K562 (cell line): ENCODE results near the gene TMEM204. TPM values are rescaled to one million over a fixed set of nuclear protein-coding genes. Genes with fewer than 3 reads are reported as not detected.

Source experiments
- ATAC-seq: fragments of 200-7000 bp; cut with Tn5 transposase; 3 replicates; pipeline ENCODE4 v1.9.1; 2020; ENCODE audit warnings: moderate library complexity
- BruUV-seq: library from RNA; stranded (reverse); fragments of 400-500 nt; replicated peaks from 2 replicates; lab custom pipeline; 2021; lab: Mats Ljungman, UMichigan
- CTCF ChIA-PET: fragments of 300-600 bp; formaldehyde crosslinking; extraction: SDS; loops from one replicate; lab custom pipeline; 2021; ENCODE audit warnings: low intra/inter-chr PET ratio; lab: Yijun Ruan, JAX
- POLR2A ChIA-PET: fragments of 300-600, 350-650 bp; sonication (Branson Sonifier 250); formaldehyde crosslinking; extraction: SDS; loops from one replicate; lab custom pipeline; 2021; ENCODE audit warnings: antibody characterized with exemption, inconsistent platforms; lab: Yijun Ruan, JAX
- DNase-seq, 4 experiments: peaks; one replicate each; pipeline versions ENCODE4 v3.0.0 to v3.0.0-alpha.2; 2011 to 2018; ENCODE audit warnings: low spot score in 3 of 4, mixed read lengths in 3 of 4; ENCODE audit errors: extremely low read depth in 1 of 4
- FAIRE-seq: peaks from 2 replicates; lab custom pipeline; 2011; peaks lifted over from hg19 to GRCh38; lab: Jason Lieb, UNC
- H2AFZ ChIP-seq: 2 replicates; pipeline ENCODE4 v1.6.0; 2011; ENCODE audit warnings: low read depth, low read length, control low read depth, inconsistent platforms
- H3K27ac ChIP-seq: fragments of 200-600 bp; 3 replicates; pipeline ENCODE4 v1.8.0; 2011; ENCODE audit warnings: low read depth, mild to moderate bottlenecking, control low read depth, inconsistent platforms, low read length, moderate library complexity, mixed read lengths; ENCODE audit errors: extremely low read depth
- H3K27me3 ChIP-seq, 2 experiments: fragments of 300-600 bp in 1 of 2; 2 replicates in 1 of 2; 3 replicates in 1 of 2; pipeline versions ENCODE4 v1.6.0 to v1.8.0; 2011; ENCODE audit warnings: inconsistent platforms in 2 of 2, low read length in 2 of 2, mild to moderate bottlenecking in 1 of 2, mixed read lengths in 1 of 2, moderate library complexity in 1 of 2; ENCODE audit not compliant: control insufficient read depth in 2 of 2, insufficient read depth in 2 of 2
- H3K36me3 ChIP-seq: fragments of 300-600 bp; 3 replicates; pipeline ENCODE4 v1.8.0; 2011; ENCODE audit warnings: mild to moderate bottlenecking, low read length, inconsistent platforms; ENCODE audit not compliant: control insufficient read depth, insufficient read depth
- H3K4me1 ChIP-seq, 2 experiments: fragments of 200-600 bp in 1 of 2; replicated peaks in 1 of 2; 2 replicates in 1 of 2; 3 replicates in 1 of 2; pipeline versions ENCODE4 v1.5.1 to v1.8.0; 2011; ENCODE audit warnings: inconsistent platforms in 2 of 2, low read length in 2 of 2, mild to moderate bottlenecking in 1 of 2, mixed read lengths in 1 of 2, moderate library complexity in 1 of 2; ENCODE audit not compliant: control insufficient read depth in 2 of 2, insufficient read depth in 2 of 2
- H3K4me2 ChIP-seq: 2 replicates; pipeline ENCODE4 v1.6.1; 2011; ENCODE audit warnings: low read length, control low read depth, inconsistent platforms, mixed read lengths; ENCODE audit not compliant: insufficient read depth
- H3K4me3 ChIP-seq: fragments of 200-600 bp; sonication (generic), shearing (Covaris generic); 2 replicates; pipeline ENCODE4 v1.5.1; 2016; ENCODE audit warnings: control low read depth, inconsistent platforms
- H3K79me2 ChIP-seq: fragments of 200-600 bp; 3 replicates; pipeline ENCODE4 v1.8.0; 2011; ENCODE audit warnings: low read length, inconsistent platforms; ENCODE audit not compliant: control insufficient read depth, insufficient read depth
- H3K9ac ChIP-seq, 2 experiments: 2 replicates each; pipeline versions ENCODE4 v1.6.0 to v1.6.1; 2011; ENCODE audit warnings: low read depth in 2 of 2, low read length in 2 of 2, control low read depth in 1 of 2, inconsistent platforms in 1 of 2, mild to moderate bottlenecking in 1 of 2, mixed read lengths in 1 of 2; ENCODE audit not compliant: insufficient read depth in 1 of 2
- H3K9me1 ChIP-seq: one replicate; pipeline ENCODE4 v1.6.0; 2011; ENCODE audit warnings: inconsistent platforms, mild to moderate bottlenecking, low read length, moderate library complexity; ENCODE audit not compliant: control insufficient read depth, insufficient read depth
- H3K9me3 ChIP-seq: replicated peaks from 2 replicates; pipeline ENCODE4 v1.5.1; 2011; ENCODE audit warnings: low read depth, low read length, inconsistent platforms; ENCODE audit not compliant: control insufficient read depth, insufficient read depth
- H4K20me1 ChIP-seq: replicated peaks from 2 replicates; pipeline ENCODE4 v1.6.1; 2011; ENCODE audit warnings: low read length, inconsistent platforms, mixed read lengths; ENCODE audit not compliant: control insufficient read depth, insufficient read depth
- CEBPZ ChIP-seq: fragments of 150-350 bp; IDR thresholded peaks from 2 replicates; pipeline ENCODE4 v1.6.1; 2014; ENCODE audit warnings: low read depth, mild to moderate bottlenecking, low read length, borderline replicate concordance
- CREM ChIP-seq: IDR thresholded peaks from 2 replicates; pipeline ENCODE4 v1.6.1; 2014; ENCODE audit warnings: antibody characterized with exemption, low read depth
- E2F3 ChIP-seq: fragments of 250-450 bp; sonication (Bioruptor Pico); IDR thresholded peaks from 2 replicates; pipeline ENCODE4 v1.4.0; 2020; ENCODE audit warnings: mild to moderate bottlenecking
- ETV6 ChIP-seq, 3 experiments: fragments of 150-350 bp in 1 of 3; sonication (generic) in 1 of 3; formaldehyde crosslinking in 1 of 3; IDR thresholded peaks; 2 replicates each; pipeline versions ENCODE4 v1.6.1 to v1.8.0; 2014 to 2022; ENCODE audit warnings: borderline replicate concordance in 2 of 3, low read depth in 2 of 3, antibody characterized with exemption in 1 of 3, low read length in 1 of 3, mild to moderate bottlenecking in 1 of 3, missing genetic modification reagents in 1 of 3
- JUN ChIP-seq, 2 experiments: sonication (generic) in 1 of 2; formaldehyde crosslinking in 1 of 2; IDR thresholded peaks; 2 replicates each; pipeline versions ENCODE4 v1.6.1 to v1.8.0; 2012 to 2022; ENCODE audit warnings: borderline replicate concordance in 2 of 2, mild to moderate bottlenecking in 2 of 2, improper control_type of control experiment in 1 of 2, low read depth in 1 of 2, low read length in 1 of 2, missing genetic modification reagents in 1 of 2
- KAT8 ChIP-seq: fragments of 450-650 bp; IDR thresholded peaks from 2 replicates; pipeline ENCODE4 v1.6.1; 2016; ENCODE audit warnings: low read depth, mild to moderate bottlenecking
- SRSF9 ChIP-seq: fragments of 200-400 bp; formaldehyde crosslinking; IDR thresholded peaks from 2 replicates; pipeline ENCODE4 v1.6.1; 2017; ENCODE audit warnings: low read depth, low read length, borderline replicate concordance
- ZNF121 ChIP-seq: sonication (generic); formaldehyde crosslinking; conservative IDR thresholded peaks from 2 replicates; pipeline ENCODE4 v1.8.0; 2022; ENCODE audit warnings: missing genetic modification reagents
- ZNF77 ChIP-seq: fragments of 250-450 bp; sonication (Bioruptor Pico); IDR thresholded peaks from 2 replicates; pipeline ENCODE4 v1.5.0; 2020
- WGBS: fragments of 100-300 bp; shearing (Covaris generic); methylation state at CpG from one replicate; pipeline ENCODE4 v1.1.6; 2016; ENCODE audit warnings: low coverage, mixed read lengths; ENCODE audit not compliant: insufficient coverage; ENCODE audit errors: missing lambda C conversion rate; 5-methylcytosine and 5-hydroxymethylcytosine counted together
- in situ Hi-C: fragments of 300-500 bp; cut with MboI; formaldehyde crosslinking; loops from 4 replicates; pipeline ENCODE4 v1.15.0; 2018; ENCODE audit warnings: inconsistent platforms, mixed read lengths
- intact Hi-C: fragments of 100-400 bp; cut with micrococcal nuclease; formaldehyde crosslinking; loops from 2 replicates; pipeline ENCODE4 v1.14.2; 2022
- polyA plus RNA-seq, 8 experiments: library from polyadenylated mRNA; depleted of rRNA in 4 of 8; stranded (reverse) in 5 of 8; unstranded in 3 of 8; fragments of >200 nt; fragmentation: Nextera tagmentation in 2 of 8; fragmentation: Illumina TruSeq in 1 of 8; extraction: Ambion mirVana in 2 of 8; extraction: Trizol in 1 of 8; gene quantifications; 2 replicates each; pipeline versions ENCODE4 v1.2.1 to v1.2.3, GENCODE V29; 2011 to 2014; ENCODE audit warnings: inconsistent platforms in 1 of 8, missing spikeins in 1 of 8
- total RNA-seq, 7 experiments: library from RNA; depleted of rRNA in 6 of 7; stranded (reverse); fragments of >200 nt in 6 of 7; fragmentation: Illumina TruSeq in 2 of 7; extraction: Trizol in 2 of 7; gene quantifications; 2 replicates each; pipeline versions ENCODE4 v1.2.1 to v1.2.3, GENCODE V29; 2011 to 2021; ENCODE audit warnings: low replicate concordance in 1 of 7
- TF ChIP-seq, protein P1 (sequence below): sonication (generic); formaldehyde crosslinking; IDR thresholded peaks from 2 replicates; pipeline ENCODE4 v1.8.1; 2023; ENCODE audit warnings: mild to moderate bottlenecking, missing genetic modification reagents
- TF ChIP-seq, protein P2 (sequence below): fragments of 250-450 bp; sonication (Bioruptor Pico); IDR thresholded peaks from 2 replicates; pipeline ENCODE4 v1.4.0; 2020; ENCODE audit warnings: mild to moderate bottlenecking

TMEM204 gene
- total and polyA plus RNA-seq, 9 of the 15 experiments (the other 6 are each of a cell fraction or from before 2014, with no cell fraction given) = 0.04 to 0.18 TPM; not detected in 7

- no peak for FAIRE-seq
- BruUV-seq = no TSS peak
- no peak for ATAC-seq
- TF ChIP-seq SRSF9 = no peak
- TF ChIP-seq JUN (IDR thresholded peaks at IDR 0.05; ENCODE audit: borderline replicate concordance, low read depth, low read length) = no peak
- TF ChIP-seq JUN (CRISPR knock-in tag; IDR thresholded peaks at IDR 0.05; ENCODE audit: borderline replicate concordance) = no peak
- TF ChIP-seq E2F3 (CRISPR knock-in tag) = no peak
- TF ChIP-seq CEBPZ = no peak
- no peak for TF ChIP-seq KAT8
- no peak for TF ChIP-seq ZNF77 (CRISPR knock-in tag)
- no peak for TF ChIP-seq ETV6 (IDR thresholded peaks at IDR 0.05; ENCODE audit: borderline replicate concordance in 1 of 2, low read depth in 2 of 2, low read length in 1 of 2)
- no peak for TF ChIP-seq ETV6 (CRISPR knock-in tag; IDR thresholded peaks at IDR 0.05; ENCODE audit: borderline replicate concordance)
- TF ChIP-seq ZNF121 (CRISPR knock-in tag) = no peak
- TF ChIP-seq CREM = no peak
- TF ChIP-seq, protein P1, sequence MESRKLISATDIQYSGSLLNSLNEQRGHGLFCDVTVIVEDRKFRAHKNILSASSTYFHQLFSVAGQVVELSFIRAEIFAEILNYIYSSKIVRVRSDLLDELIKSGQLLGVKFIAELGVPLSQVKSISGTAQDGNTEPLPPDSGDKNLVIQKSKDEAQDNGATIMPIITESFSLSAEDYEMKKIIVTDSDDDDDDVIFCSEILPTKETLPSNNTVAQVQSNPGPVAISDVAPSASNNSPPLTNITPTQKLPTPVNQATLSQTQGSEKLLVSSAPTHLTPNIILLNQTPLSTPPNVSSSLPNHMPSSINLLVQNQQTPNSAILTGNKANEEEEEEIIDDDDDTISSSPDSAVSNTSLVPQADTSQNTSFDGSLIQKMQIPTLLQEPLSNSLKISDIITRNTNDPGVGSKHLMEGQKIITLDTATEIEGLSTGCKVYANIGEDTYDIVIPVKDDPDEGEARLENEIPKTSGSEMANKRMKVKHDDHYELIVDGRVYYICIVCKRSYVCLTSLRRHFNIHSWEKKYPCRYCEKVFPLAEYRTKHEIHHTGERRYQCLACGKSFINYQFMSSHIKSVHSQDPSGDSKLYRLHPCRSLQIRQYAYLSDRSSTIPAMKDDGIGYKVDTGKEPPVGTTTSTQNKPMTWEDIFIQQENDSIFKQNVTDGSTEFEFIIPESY = no peak
- TF ChIP-seq, protein P2, sequence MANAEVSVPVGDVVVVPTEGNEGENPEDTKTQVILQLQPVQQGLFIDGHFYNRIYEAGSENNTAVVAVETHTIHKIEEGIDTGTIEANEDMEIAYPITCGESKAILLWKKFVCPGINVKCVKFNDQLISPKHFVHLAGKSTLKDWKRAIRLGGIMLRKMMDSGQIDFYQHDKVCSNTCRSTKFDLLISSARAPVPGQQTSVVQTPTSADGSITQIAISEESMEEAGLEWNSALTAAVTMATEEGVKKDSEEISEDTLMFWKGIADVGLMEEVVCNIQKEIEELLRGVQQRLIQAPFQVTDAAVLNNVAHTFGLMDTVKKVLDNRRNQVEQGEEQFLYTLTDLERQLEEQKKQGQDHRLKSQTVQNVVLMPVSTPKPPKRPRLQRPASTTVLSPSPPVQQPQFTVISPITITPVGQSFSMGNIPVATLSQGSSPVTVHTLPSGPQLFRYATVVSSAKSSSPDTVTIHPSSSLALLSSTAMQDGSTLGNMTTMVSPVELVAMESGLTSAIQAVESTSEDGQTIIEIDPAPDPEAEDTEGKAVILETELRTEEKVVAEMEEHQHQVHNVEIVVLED (CRISPR knock-in tag) = no peak
- WGBS = 60% methylated on average over 24 of the region's 26 CpGs
- POLR2A ChIA-PET = no interaction called here
- Histone ChIP-seq H3K4me2 (no peak overlapping the region), H3K4me1 (peaks cover 11 to 39% of the 10 kb centered on the region in 2 experiments; a peak in 4 of 5 replicates), H3K9me3 (no peaks in the 10 kb centered on the region), H3K36me3 (no peaks in the 10 kb centered on the region), H3K9me1 (no peaks in the 10 kb centered on the region), H3K4me3 (no peak overlapping the region), H3K9ac (peak overlapping the region in 1 of 2 experiments; percentile 54; a peak in 1 of 4 replicates), H2AFZ (no peak overlapping the region), H4K20me1 (no peaks in the 10 kb centered on the region), H3K27me3 (peaks cover 0 to 13% of the 10 kb centered on the region in 2 experiments; a peak in 3 of 5 replicates), H3K79me2 (no peaks in the 10 kb centered on the region), H3K27ac (no peak overlapping the region)
- CTCF ChIA-PET = no interaction called here
- intact Hi-C loops (no loop called here), in situ Hi-C loops (no loop called here)
- no peak for DNase-seq
Measured at GRCh38 chr16:1545044-1546040, 11.9 kb downstream of the TMEM204 start.
